ENCODE data around the gene ELF4.

ELF4 gene

GRCh38 chrX:130032552-130032951, 77.7 kb downstream of the ELF4 start:
- H3K4me1 ChIP-seq, result no peaks in the 10 kb centered on the region
- no peaks in the 10 kb centered on the region for H3K36me3 ChIP-seq
- TF ChIP-seq, protein P1, sequence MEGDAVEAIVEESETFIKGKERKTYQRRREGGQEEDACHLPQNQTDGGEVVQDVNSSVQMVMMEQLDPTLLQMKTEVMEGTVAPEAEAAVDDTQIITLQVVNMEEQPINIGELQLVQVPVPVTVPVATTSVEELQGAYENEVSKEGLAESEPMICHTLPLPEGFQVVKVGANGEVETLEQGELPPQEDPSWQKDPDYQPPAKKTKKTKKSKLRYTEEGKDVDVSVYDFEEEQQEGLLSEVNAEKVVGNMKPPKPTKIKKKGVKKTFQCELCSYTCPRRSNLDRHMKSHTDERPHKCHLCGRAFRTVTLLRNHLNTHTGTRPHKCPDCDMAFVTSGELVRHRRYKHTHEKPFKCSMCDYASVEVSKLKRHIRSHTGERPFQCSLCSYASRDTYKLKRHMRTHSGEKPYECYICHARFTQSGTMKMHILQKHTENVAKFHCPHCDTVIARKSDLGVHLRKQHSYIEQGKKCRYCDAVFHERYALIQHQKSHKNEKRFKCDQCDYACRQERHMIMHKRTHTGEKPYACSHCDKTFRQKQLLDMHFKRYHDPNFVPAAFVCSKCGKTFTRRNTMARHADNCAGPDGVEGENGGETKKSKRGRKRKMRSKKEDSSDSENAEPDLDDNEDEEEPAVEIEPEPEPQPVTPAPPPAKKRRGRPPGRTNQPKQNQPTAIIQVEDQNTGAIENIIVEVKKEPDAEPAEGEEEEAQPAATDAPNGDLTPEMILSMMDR (IDR thresholded peaks at IDR 0.05; ENCODE audit: low read depth, low read length), result no peak
- DNase-seq, result no peak
- H3K27me3 ChIP-seq, result no peaks in the 10 kb centered on the region
- no peak overlapping the region for H3K4me3 ChIP-seq (ENCODE audit: low read depth, low read length)
- H3K9me3 ChIP-seq, result no peaks in the 10 kb centered on the region

DNA sequence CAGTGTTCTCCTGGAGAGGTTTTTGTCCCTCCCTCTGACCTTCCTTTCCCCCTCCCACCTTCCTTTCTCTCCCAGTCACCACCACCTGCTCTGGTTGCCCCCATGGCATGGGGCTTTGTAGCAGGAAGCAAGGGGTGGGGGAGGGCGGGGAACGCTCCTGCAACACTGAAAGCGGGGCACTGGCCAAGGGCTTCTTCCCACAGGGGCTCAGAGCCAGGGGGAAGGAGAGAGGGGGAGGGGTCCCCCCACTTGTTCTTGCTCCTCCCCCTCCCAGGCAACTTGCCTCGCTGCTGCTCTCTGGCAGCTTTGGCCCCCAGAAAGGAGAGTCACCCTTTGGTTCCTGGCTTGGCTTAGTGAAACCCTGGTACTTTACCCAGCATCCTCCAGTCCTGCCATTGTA, 79.5 kb downstream of the ELF4 start:
- Histone ChIP-seq H3K9me3 (no peaks in the 10 kb centered on the region), H3K36me3 (no peaks in the 10 kb centered on the region), H3K4me3 (ENCODE audit: low read depth, low read length) (no peak overlapping the region), H3K27me3 (no peaks in the 10 kb centered on the region), H3K4me1 (no peaks in the 10 kb centered on the region)
- TF ChIP-seq, protein P1 (IDR thresholded peaks at IDR 0.05; ENCODE audit: low read depth, low read length), result no peak
- no peak for DNase-seq

DNA sequence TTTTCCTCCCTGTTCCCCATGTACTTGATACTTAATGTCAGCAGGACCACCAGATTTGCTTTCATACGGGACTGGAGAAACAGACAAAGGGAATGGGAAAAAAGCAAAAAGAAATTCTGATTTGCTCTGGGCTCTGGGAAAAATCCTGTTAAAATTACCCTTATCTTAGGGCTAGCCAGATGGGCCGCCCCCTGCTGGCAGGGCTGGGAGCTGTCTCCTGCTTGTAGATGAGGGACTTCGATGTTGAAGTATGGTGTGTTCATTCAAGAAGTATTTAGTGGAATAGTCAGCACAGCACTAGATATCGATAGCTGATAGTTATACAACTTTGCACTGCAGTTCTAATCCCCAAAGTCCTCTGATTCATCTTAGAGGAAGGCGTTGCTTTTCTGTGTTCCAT, 82.1 kb downstream of the ELF4 start:
- no peak overlapping the region for H3K4me3 ChIP-seq (ENCODE audit: low read depth, low read length)
- H3K27me3 ChIP-seq, result no peaks in the 10 kb centered on the region
- H3K36me3 ChIP-seq, result no peaks in the 10 kb centered on the region
- peak; percentile 35 for DNase-seq
- TF ChIP-seq, protein P1 (IDR thresholded peaks at IDR 0.05; ENCODE audit: low read depth, low read length), result peak; percentile 53
- no peaks in the 10 kb centered on the region for H3K9me3 ChIP-seq
- H3K4me1 ChIP-seq, result no peaks in the 10 kb centered on the region

GRCh38 chrX:130027569-130027968, 82.7 kb downstream of the ELF4 start:
- TF ChIP-seq, protein P1 (IDR thresholded peaks at IDR 0.05; ENCODE audit: low read depth, low read length), result no peak
- no peaks in the 10 kb centered on the region for H3K9me3 ChIP-seq
- no peaks in the 10 kb centered on the region for H3K27me3 ChIP-seq
- no peak for DNase-seq
- H3K4me1 ChIP-seq, result no peaks in the 10 kb centered on the region
- no peak overlapping the region for H3K4me3 ChIP-seq (ENCODE audit: low read depth, low read length)
- H3K36me3 ChIP-seq, result no peaks in the 10 kb centered on the region

DNA sequence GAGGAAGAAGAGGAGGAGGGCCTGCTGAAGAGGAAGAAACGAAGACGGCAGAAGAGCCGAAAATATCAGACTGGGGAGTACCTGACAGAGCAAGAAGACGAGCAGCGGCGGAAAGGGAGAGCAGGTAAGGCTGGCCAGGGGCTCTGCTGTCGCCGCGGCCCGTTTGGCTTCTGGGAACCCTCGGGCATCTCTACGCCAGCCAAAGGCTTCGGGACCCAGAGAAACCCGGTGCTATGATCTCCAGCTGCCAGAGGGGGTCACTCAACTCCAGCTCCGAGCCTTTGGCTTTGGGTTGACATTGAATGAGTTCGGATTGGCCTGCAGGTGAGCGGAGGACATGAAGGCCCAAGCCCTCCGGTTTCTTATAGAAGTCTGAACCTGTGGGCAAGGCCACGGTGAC, 85.0 kb downstream of the ELF4 start:
- H3K4me3 ChIP-seq (ENCODE audit: low read depth, low read length), result no peak overlapping the region
- H3K9me3 ChIP-seq, result no peaks in the 10 kb centered on the region
- no peaks in the 10 kb centered on the region for H3K4me1 ChIP-seq
- H3K36me3 ChIP-seq, result no peaks in the 10 kb centered on the region
- TF ChIP-seq, protein P1 (IDR thresholded peaks at IDR 0.05; ENCODE audit: low read depth, low read length), result no peak; the same call in 1 of the 2 replicates
- no peak for DNase-seq
- H3K27me3 ChIP-seq, result no peaks in the 10 kb centered on the region

DNA sequence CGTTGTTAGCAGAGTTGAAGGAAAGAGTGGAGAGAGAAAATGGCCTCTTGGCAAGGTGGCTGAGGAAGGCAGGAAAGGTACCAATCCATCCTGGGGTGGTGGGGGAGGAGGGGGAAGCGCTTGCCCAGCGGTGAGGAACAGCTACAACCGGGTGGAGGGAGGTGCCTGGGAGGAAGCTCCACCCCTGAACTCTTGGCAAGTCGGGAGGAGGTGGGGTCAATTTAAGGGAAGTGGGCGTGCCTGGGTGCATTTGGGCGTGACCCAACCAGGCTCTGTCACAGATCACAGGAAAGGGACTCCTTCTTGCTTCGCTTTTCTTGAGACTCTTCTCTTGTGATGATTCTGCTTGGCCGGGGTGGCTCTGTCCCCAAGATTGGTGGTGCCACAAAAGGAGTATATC, 86.2 kb downstream of the ELF4 start:
- Histone ChIP-seq H3K4me1 (no peaks in the 10 kb centered on the region), H3K4me3 (ENCODE audit: low read depth, low read length) (no peak overlapping the region), H3K9me3 (no peaks in the 10 kb centered on the region), H3K27me3 (no peaks in the 10 kb centered on the region), H3K36me3 (no peaks in the 10 kb centered on the region)
- DNase-seq, result peak; percentile 78
- TF ChIP-seq, protein P1 (IDR thresholded peaks at IDR 0.05; ENCODE audit: low read depth, low read length), result no peak
